Small intestine (tissue), 7 donors: ENCODE results near the gene NAA25. TPM values are rescaled to one million over a fixed set of nuclear protein-coding genes. Genes with fewer than 3 reads are reported as not detected.
A peak's percentile ranks its signal among the peaks of the same experiment; 100 is the strongest.
"Not testable (repeated sequence)": the region's sequence is repeated elsewhere in the genome, so short reads cannot be mapped to it uniquely, and the experiment has no call there.

Source experiments
- DNase-seq, 2 donors: peaks; one replicate each; pipeline versions ENCODE4 v3.0.0 to v3.0.0-alpha.2; 2013
- FAIRE-seq: peaks from 2 replicates; lab custom pipeline; 2012; peaks lifted over from hg19 to GRCh38; lab: Jason Lieb, UNC
- H3K27ac ChIP-seq, 3 donors: one replicate each; pipeline ENCODE4 v1.5.1; 2013; ENCODE audit warnings: low read length in 2 of 3, mild to moderate bottlenecking in 2 of 3, control low read depth in 1 of 3, inconsistent platforms in 1 of 3, low read depth in 1 of 3, moderate library complexity in 1 of 3
- H3K27me3 ChIP-seq, 3 donors: one replicate each; pipeline ENCODE4 v1.6.1; 2013; ENCODE audit warnings: low read length in 3 of 3, inconsistent platforms in 1 of 3; ENCODE audit not compliant: control insufficient read depth in 3 of 3, insufficient read depth in 3 of 3
- H3K36me3 ChIP-seq, 3 donors: one replicate each; pipeline ENCODE4 v1.6.1; 2013; ENCODE audit warnings: low read length in 3 of 3, inconsistent platforms in 1 of 3, low read depth in 1 of 3, mild to moderate bottlenecking in 1 of 3, moderate library complexity in 1 of 3; ENCODE audit not compliant: control insufficient read depth in 3 of 3, insufficient read depth in 2 of 3
- H3K4me1 ChIP-seq, 3 donors: one replicate each; pipeline ENCODE4 v1.6.1; 2013; ENCODE audit warnings: low read length in 2 of 3, inconsistent platforms in 1 of 3, low read depth in 1 of 3, mild to moderate bottlenecking in 1 of 3, moderate library complexity in 1 of 3; ENCODE audit not compliant: control insufficient read depth in 3 of 3, insufficient read depth in 2 of 3
- H3K4me3 ChIP-seq, 3 donors: one replicate each; pipeline ENCODE4 v1.5.1; 2013; ENCODE audit warnings: low read length in 3 of 3, control low read depth in 1 of 3, inconsistent platforms in 1 of 3, low read depth in 1 of 3, mild to moderate bottlenecking in 1 of 3, moderate library complexity in 1 of 3
- H3K9me3 ChIP-seq, 2 donors: one replicate each; pipeline ENCODE4 v1.6.1; 2013; ENCODE audit warnings: low read depth in 1 of 2, low read length in 1 of 2; ENCODE audit not compliant: control insufficient read depth in 2 of 2, insufficient read depth in 1 of 2
- WGBS, 3 donors: extraction: QIAGEN DNeasy Blood & Tissue Kit; methylation state at CpG; one replicate each; pipeline ENCODE4 v1.1.7; 2013; 5-methylcytosine and 5-hydroxymethylcytosine counted together
- polyA plus RNA-seq, 4 donors: library from polyadenylated mRNA; stranded (reverse) in 3 of 4; unstranded in 1 of 4; fragments of 200-250 nt in 3 of 4; fragments of 120-200 nt in 1 of 4; gene quantifications; one replicate each; pipeline versions ENCODE4 v1.2.1 to v1.2.3, GENCODE V29; 2013
- donor health status: healthy with polysubstance abuse.
- donor health status: control.
- donor health status: control.
- donor health status: Bipolar disorder and iron deficiency.
- donor health status: healthy.

Gene NAA25
- polyA plus RNA-seq, 4 donors: 2.4 to 18.2 (median 4.3) TPM

GRCh38 chr12:111994211-111995111 lies 114.1 kb downstream of the NAA25 start:
- not testable (repeated sequence) for FAIRE-seq, H3K9me3 ChIP-seq, H3K4me1 ChIP-seq, H3K36me3 ChIP-seq, H3K27me3 ChIP-seq
- DNase-seq: peak; percentile 32 to 52
- 13 to 48% (median 13%) methylated on average over 17 of the region's 17 CpGs for WGBS, 3 donors
- Histone ChIP-seq H3K27ac (peak overlapping the region in 2 of 3 donors; percentile 42 to 60), H3K4me3 (peak overlapping the region in 1 of 3 donors; percentile 19)

GRCh38 chr12:111993292-111994150 lies 115.1 kb downstream of the NAA25 start:
- no peaks in the 10 kb centered on the region for H3K4me1 ChIP-seq
- no peaks in the 10 kb centered on the region for H3K36me3 ChIP-seq
- FAIRE-seq (no peak), DNase-seq (peak in 1 of 2 donors; percentile 47)
- no peaks in the 10 kb centered on the region for H3K27me3 ChIP-seq
- no peaks in the 10 kb centered on the region for H3K9me3 ChIP-seq
- H3K4me3 ChIP-seq: no peak overlapping the region
- H3K27ac ChIP-seq: peak overlapping the region in 2 of 3 donors; percentile 37 to 50
- 59 to 67% (median 61%) methylated on average over 2 of the region's 2 CpGs for WGBS, 3 donors

DNA sequence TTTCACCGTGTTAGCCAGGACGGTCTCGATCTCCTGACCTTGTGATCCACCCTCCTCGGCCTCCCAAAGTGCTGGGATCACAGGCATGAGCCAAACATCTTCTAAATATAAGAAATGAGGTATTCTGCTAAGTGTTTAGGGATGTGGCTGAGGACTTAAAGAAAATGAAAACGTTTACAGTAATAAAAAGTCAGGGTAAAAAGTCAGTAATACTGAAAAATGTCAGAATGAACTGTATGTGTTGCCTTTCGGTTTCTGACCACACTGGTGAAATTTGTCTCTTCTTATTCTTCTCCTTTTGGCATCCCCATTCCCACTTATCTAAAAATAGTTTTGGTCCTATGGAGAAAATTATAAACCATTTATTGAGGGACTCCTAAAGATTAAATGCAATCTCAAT lies 116.1 kb downstream of the NAA25 start:
- WGBS, 3 donors: 62 to 78% (median 76%) methylated on average over 6 of the region's 6 CpGs
- no peaks in the 10 kb centered on the region for H3K27me3 ChIP-seq

DNA sequence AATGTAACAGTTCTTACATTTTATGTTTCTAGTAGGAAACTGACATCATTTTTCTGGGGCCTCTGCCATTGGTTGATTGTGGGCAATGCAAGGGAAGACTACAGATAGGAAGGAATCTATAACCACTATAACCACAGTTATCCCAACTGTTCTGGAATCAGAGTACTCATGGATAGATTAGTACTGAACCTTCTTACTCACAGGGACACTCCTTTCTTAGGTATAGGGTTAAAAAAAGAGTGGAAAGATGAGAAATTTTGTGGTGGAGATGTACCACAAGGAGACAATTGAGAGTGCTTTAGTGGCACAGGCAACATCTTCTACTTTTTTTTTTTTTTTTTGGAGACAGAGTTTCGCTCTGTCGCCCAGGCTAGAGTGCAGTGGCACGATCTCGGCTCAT lies 116.6 kb downstream of the NAA25 start:
- no peak for DNase-seq
- no peaks in the 10 kb centered on the region for H3K27me3 ChIP-seq
- no peak overlapping the region for H3K27ac ChIP-seq
- no peak for FAIRE-seq
- WGBS, 3 donors: 88 to 93% (median 90%) methylated on average over 4 of the region's 4 CpGs
- no peaks in the 10 kb centered on the region for H3K4me1 ChIP-seq
- no peaks in the 10 kb centered on the region for H3K9me3 ChIP-seq
- no peak overlapping the region for H3K4me3 ChIP-seq
- no peaks in the 10 kb centered on the region for H3K36me3 ChIP-seq

More for the DNA sequence above, 116.1 kb downstream of the NAA25 start:
- Histone ChIP-seq H3K27ac (no peak overlapping the region), H3K9me3 (no peaks in the 10 kb centered on the region), H3K4me3 (no peak overlapping the region), H3K4me1 (no peaks in the 10 kb centered on the region), H3K36me3 (no peaks in the 10 kb centered on the region)
- DNase-seq (no peak), FAIRE-seq (no peak)

DNA sequence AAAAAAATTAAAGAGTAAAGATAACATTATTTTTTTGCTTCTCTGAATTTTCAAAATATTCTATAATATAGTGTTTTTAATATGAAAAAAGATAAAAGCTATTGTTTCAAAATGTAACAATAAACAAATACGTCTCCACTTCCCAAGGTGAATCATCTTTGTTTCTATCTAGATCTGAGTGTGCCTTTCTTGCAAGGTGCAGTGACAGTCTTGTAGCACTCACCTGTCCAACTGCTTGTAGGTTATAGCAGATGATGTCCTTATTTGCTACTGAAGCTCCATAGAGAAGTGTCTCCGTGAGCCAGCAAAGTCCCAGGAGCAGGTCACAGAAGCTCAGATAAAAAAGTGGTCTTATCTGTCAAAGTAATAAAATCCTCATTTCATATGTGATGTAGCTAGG lies 117.0 kb downstream of the NAA25 start:
- FAIRE-seq (no peak), DNase-seq (no peak)
- WGBS, 3 donors: 76 to 82% (median 81%) methylated on average over 2 of the region's 2 CpGs
- Histone ChIP-seq H3K27ac (no peak overlapping the region), H3K9me3 (no peaks in the 10 kb centered on the region), H3K36me3 (no peaks in the 10 kb centered on the region), H3K27me3 (no peaks in the 10 kb centered on the region), H3K4me1 (no peaks in the 10 kb centered on the region), H3K4me3 (no peak overlapping the region)

DNA sequence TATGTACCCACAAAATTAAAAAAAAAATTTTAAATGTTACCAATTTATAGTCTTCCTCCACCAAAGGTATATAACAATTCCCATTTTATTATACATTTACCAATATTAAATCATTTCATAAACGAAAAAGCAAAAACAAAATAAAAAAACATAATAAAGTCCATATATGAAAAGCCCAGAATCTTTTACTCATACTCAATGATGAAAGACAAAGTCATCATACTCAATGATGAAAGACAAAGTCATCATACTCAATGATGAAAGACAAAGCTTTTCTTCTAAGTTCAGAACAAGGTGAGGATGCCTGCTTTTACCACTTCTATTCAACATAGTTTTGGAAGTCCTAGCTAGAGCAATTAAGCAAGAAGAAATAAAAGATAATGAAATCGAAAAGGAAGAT lies 123.8 kb downstream of the NAA25 start:
- H3K4me1 ChIP-seq: no peaks in the 10 kb centered on the region
- H3K9me3 ChIP-seq: no peaks in the 10 kb centered on the region
- 56 to 86% (median 82%) methylated on average over 2 of the region's 2 CpGs for WGBS, 3 donors
- no peak overlapping the region for H3K4me3 ChIP-seq
- no peak overlapping the region for H3K27ac ChIP-seq
- FAIRE-seq (peak; percentile 72), DNase-seq (no peak)
- no peaks in the 10 kb centered on the region for H3K36me3 ChIP-seq
- no peaks in the 10 kb centered on the region for H3K27me3 ChIP-seq

DNA sequence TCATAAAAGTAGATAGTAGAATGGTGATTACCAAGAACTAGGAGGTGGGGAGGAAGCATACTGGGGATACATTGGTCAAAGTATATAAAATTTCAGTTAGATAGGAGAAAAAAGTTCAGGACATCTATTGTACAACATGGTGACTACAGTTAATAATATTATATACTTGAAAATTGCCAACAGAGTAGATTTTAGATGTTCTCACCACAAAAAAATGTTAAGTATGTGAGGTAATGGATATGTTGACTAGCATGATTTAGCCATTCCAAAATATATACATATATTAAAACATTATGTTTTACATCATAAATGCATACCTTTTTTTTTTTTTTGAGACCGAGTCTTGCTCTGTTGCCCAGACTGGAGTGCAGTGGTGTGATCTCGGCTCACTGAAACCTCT lies 126.6 kb downstream of the NAA25 start:
- Histone ChIP-seq H3K27ac (no peak overlapping the region), H3K27me3 (no peaks in the 10 kb centered on the region), H3K4me3 (no peak overlapping the region), H3K9me3 (no peaks in the 10 kb centered on the region), H3K36me3 (peaks cover 0 to 2% (median 0%) of the 10 kb centered on the region in 3 donors), H3K4me1 (no peaks in the 10 kb centered on the region)
- 94 to 100% (median 95%) methylated on average over 2 of the region's 2 CpGs for WGBS, 3 donors
- FAIRE-seq (no peak), DNase-seq (no peak)

GRCh38 chr12:111980598-111980997 lies 128.0 kb downstream of the NAA25 start:
- Histone ChIP-seq H3K27me3 (no peaks in the 10 kb centered on the region), H3K27ac (no peak overlapping the region), H3K4me3 (no peak overlapping the region), H3K4me1 (no peaks in the 10 kb centered on the region), H3K9me3 (no peaks in the 10 kb centered on the region), H3K36me3 (peaks cover 0 to 2% (median 0%) of the 10 kb centered on the region in 3 donors)
- WGBS, 3 donors: 86 to 89% (median 86%) methylated on average over 5 of the region's 5 CpGs
- DNase-seq (no peak), FAIRE-seq (no peak)
